GM18519 (cell line): ENCODE data around the gene RSAD1.

Source experiments
- ATAC-seq: cut with Tn5 transposase; IDR thresholded peaks from one replicate; pipeline ENCODE4 v1.9.1; 2021; ENCODE audit warnings: mild to moderate bottlenecking, moderate library complexity; ENCODE audit not compliant: unreplicated experiment, low FRiP score

Gene RSAD1

DNA sequence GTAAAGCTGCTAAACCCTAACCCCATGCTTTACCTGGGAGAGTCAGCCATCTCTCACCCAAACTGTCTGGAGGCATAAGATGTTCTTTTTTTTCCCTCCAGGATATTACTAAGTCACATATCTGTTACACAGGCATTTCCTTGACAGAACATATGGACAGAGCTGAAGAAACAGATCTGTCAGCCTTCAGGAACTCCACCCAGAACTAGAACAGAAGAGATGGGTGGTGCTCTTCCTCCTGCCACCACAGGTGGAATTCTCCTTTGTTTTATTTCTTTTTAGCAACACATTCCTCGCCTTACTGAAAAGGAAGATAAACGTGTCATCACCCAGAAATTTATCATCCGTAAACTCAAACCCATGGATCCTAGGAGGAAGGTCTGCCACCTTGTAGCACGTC, 38.4 kb downstream of the RSAD1 start:
- no peak for ATAC-seq

DNA sequence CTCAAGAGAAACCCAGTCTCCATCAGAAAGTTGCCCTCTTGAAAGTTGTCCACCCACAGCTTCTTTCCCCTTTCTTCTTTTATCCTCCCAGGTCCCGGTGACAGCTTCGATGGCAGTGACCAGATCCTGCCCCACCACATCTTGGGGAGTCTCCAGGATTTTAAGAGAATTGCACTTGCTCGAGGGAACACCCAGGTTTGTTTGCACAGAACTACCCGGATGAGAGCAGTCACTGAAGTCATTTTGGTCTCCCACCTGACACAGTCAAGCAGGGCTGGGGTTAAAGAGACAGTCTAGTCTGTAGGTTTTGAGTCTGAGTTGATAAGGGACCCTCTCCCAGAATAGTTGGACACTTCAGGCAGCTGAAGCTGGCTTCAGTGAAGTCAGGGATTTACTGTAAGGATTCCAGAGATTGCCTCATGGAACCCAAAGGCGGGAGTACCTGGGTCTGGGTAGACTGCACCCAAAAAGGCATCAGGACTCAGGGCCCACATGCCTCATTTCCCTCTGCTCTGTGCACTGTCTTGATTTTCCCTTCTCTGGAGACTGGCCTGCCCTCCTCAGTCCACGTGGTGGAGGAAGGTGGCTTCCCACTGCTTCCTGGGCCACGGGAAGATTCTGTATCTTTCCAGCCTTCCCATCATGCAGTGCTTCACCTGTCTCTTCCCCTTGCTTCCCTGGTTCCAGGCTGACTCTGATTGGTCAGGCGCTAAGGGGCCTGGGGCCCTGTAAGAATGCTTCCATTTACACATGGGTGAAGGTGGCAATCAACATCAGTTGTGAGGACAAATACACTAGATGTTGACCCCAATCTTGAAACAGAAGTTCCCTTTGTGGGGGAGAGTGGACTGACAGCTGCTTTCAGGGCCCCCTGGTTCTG, 39.1 kb downstream of the RSAD1 start:
- no peak for ATAC-seq

DNA sequence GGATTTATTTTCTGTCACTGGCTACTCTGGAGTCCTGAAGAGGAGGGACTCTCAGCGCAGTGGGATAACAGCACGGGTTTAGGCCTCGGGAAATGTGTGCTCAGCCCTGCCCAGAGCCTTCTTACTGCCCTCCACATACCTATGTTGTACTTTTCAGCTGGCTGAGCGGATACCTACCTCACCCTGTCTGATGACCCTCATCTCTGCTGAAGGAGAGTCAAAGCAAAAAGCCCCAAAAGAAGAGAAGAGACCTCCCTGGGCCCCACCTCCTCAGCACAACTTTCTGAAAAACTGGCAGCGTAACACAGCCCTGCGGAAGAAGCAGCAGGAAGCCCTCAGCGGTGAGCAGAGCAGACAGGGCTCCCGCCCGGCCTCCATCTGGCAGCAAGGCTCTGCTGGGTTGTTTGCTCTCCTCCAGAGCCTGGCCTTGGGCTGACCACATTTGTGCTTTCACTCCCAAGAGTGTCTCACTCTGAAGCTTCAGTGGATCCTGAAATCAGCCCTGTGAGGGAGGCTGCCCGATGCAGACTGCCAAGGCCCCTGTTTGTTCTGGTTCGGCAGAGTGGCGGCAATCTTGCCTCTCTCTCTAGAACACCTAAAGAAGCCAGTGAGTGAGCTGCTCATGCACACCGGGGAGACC, 39.8 kb downstream of the RSAD1 start:
- ATAC-seq, result no peak

GRCh38 chr17:50519141-50519834, 40.6 kb downstream of the RSAD1 start:
- ATAC-seq, result no peak

DNA sequence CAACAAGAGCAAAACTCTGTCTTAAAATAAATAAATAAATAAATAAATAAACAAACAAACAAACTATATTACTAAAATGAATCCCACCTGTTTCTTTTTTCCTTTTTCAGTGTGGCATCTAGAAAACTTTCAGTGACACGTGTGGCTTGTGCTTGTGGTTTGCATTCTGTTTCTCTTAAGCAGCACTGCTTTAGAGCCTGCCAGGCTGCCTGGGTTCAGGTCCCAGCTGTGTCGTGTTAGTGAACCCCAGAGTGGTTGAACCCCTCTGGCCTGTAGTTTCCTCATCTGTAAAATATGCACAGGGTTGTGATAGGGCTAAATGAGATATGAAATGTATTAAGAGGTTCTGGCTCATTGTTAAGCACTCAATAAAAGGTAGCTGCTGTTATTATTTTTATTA, 41.8 kb downstream of the RSAD1 start:
- ATAC-seq, result no peak

- ATAC-seq, result no peak
Measured at GRCh38 chr17:50521514-50521913, 42.9 kb downstream of the RSAD1 start.

GRCh38 chr17:50522766-50523165, 44.1 kb downstream of the RSAD1 start:
- ATAC-seq, result no peak

- ATAC-seq, result no peak
Measured at GRCh38 chr17:50523208-50523607, 44.5 kb downstream of the RSAD1 start.

DNA sequence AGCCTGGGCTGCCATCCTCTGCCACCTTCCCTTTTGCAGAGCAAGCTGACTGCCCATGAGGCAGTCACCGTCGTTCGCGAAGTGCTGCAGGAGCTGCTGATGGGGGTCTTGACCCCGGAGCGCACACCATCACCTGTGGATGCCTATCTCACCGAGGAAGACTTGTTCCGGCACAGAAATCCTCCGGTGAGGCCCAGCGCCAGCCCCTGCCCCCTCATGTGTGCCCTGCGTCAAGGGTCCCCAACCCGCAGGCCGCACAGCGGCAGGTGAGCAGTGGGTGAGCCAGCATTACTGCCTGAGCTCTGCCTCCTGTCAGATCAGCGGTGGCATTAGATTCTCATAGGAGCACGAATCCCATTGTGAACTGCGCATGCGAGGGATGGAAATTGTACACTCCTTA, 46.2 kb downstream of the RSAD1 start:
- no peak for ATAC-seq

- no peak for ATAC-seq
Measured at GRCh38 chr17:50527155-50527762, 48.6 kb downstream of the RSAD1 start.

DNA sequence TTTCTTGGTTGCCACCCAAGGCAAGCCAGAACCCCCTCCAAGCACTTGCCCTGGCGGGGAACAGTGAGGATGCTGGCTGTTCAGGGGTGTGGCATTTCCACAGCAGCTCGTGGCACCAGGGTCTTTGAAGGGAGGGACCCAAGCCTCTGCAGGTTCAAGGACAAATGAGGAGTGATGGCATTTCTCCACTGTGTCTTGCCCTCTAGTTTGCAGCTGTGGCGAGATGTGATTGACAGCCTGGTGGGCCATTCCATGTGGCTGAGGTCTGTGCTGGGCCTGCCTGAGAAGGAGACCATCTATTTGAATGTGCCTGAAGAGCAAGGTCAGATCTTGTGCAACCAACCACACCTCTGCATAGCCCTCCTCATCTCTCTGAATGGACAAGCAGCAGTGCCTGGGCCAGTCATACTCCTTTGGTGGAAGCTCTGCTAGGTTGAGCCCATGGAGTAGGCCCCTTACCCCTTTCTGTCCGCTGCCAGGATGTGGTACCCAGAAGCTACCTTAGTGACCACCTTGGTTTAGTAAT, 49.4 kb downstream of the RSAD1 start:
- no peak for ATAC-seq

- ATAC-seq, result no peak
Measured at GRCh38 chr17:50529849-50530248, 51.2 kb downstream of the RSAD1 start.

GRCh38 chr17:50531428-50532025, 52.9 kb downstream of the RSAD1 start:
- ATAC-seq, result no peak

DNA sequence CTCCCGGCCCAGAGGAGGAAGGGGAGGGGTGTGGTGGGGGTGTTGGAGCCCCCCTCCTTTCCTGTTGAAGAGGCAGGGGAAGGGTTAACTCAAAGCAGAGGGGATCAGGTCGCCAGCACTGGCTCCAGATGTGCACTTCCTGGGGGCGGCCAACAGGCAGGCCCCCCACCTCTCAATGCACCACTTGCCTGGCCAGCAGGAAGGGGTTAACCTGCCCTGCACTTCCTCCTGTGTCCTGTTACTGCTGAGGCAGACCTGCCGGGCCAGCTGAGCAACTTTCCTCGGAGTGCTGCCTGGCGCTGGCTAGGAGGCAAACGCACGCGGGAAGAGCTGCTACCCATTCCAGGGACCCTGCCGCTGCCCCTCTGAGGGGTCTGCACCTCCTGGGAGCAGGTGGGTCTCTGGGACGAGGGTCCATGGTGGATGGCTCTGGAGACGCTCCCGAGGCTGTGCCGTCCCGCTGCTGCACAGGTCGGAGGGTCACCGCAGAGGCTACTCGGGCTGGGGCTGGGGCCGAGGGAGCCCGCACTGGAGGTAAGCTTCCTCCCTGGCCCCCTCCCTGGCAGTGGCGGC, 53.9 kb downstream of the RSAD1 start, which contains the start of gene EPN3:
TSS of gene EPN3 (plus strand) at position 284 of the 573 bp plus-strand sequence. CDS start 3,822 bp downstream, outside the sequence.
- no peak for ATAC-seq

DNA sequence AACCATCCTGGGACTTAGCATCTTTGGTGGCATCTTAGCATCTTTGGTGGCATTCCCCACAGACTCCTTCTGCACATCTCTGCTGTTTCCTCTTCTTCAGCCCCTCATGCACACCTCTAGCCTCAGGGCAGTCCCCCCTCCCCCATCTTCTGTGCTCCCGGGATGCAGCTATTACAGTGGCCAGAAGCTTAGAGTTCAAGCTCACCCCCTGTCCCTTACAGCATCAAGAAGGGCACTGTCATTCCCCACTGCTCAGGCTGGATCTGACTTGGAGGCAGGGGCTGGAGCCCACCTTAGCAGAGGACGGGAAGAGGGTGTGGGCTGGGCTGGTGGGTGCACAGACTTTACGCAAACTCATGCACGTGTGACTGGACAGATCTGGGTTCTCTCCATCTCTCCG, 54.5 kb downstream of the RSAD1 start:
- no peak for ATAC-seq

DNA sequence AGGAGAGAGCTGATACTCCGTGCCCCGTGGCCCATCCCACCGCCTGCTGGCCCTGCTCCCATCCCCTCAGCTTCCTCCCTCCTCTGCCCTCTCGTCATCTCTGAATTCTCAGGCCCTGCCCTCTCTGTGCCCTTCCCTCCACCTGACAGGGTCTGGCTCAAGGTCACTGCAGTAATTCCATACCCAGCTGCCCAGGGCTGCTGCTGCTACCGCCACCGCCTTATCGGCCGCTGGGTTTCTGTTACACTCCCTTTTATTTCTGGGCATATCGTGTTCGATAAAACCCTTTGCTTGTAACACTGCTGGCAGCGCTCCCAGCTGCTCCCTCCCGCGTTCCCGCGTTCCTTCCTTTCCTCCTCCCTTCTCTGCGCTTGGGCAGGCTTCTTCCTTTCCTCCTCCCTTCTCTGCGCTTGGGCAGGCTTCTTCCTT, 55.1 kb downstream of the RSAD1 start:
- ATAC-seq, result no peak

GRCh38 chr17:50534222-50534978, 55.7 kb downstream of the RSAD1 start:
- ATAC-seq, result no peak

DNA sequence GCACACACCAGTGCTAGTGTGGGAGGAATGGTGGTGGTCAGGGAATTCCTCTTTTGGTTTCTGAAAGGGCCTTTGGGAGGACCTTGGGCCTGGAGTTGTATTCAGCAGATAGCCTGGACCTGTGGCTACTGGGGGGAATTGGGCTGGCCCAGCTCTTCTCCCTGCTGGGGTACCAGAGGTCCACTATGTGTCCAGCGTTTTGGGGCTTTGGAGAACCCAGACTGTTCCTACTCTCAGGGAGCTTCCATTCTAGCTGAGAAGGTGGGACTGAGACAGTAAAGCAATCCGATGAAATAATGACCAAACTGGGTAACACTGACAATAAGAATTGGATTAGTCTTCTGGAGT, 56.3 kb downstream of the RSAD1 start:
- ATAC-seq, result no peak

DNA sequence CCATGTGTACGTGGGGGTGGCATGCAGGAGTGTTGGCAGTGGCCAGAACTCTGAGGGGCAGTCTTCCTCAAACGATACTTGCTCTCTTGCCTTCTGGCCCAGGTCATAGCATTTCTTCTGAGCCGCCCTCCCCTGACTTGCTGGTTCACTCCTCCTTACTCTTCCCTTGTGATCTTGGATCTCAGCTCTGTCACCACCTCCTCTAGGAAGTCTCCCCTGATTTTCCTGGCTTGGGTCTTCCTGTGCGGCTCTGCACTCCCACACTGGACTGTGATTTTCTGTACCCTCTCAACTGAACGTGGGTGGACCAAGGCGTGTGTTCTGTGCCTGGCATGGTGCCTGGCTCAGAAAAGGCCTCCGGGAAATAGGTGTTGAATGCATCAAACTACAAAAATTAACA, 56.7 kb downstream of the RSAD1 start:
- ATAC-seq, result no peak
